Measurements from ENCODE around the gene TMEM201. TPM values are rescaled to one million over a fixed set of nuclear protein-coding genes. Genes with fewer than 3 reads are reported as not detected.

Gene TMEM201
- polyA plus RNA-seq, 1 of the 3 experiments (the other 2 are of a cell fraction) = 8.2 TPM

- no peak overlapping the region for H3K27ac ChIP-seq (ENCODE audit: low read depth in 2 of 2, low read length in 1 of 2)
- no peaks in the 10 kb centered on the region for H3K4me1 ChIP-seq (ENCODE audit: control insufficient read depth in 1 of 2, insufficient read depth in 2 of 2, low read depth in 1 of 2, low read length in 1 of 2)
- CTCF ChIA-PET = no interaction called here
- no peaks in the 10 kb centered on the region for H4K20me1 ChIP-seq (ENCODE audit: insufficient read depth)
- no peaks in the 10 kb centered on the region for H3K36me3 ChIP-seq (replicated peaks in 1 of 2; ENCODE audit: control insufficient read depth in 1 of 2, insufficient read depth in 2 of 2, low read length in 1 of 2)
- WGBS (ENCODE audit: low lambda C conversion rate) = 37% methylated on average over 5 of the region's 6 CpGs
- H2AFZ ChIP-seq (ENCODE audit: low read depth) = no peak overlapping the region
- POLR2A ChIA-PET = no interaction called here
- no peak overlapping the region for H3K4me2 ChIP-seq
- H3F3A ChIP-seq (replicated peaks; ENCODE audit: insufficient read depth) = no peaks in the 10 kb centered on the region
- DNase-seq = no peak
- no peak overlapping the region for H3K4me3 ChIP-seq (ENCODE audit: low read depth in 2 of 2, low read length in 1 of 2)
- no peak overlapping the region for H3K9ac ChIP-seq
- no peaks in the 10 kb centered on the region for H3K9me3 ChIP-seq
- no peaks in the 10 kb centered on the region for H3K9me2 ChIP-seq
- H3K79me2 ChIP-seq (ENCODE audit: insufficient read depth) = no peaks in the 10 kb centered on the region
- no peaks in the 10 kb centered on the region; the same call in 1 of the 2 replicates for H3K27me3 ChIP-seq (ENCODE audit: insufficient read depth)
- TF ChIP-seq POLR2AphosphoS5 (IDR thresholded peaks at IDR 0.05; ENCODE audit: low read depth, low read length) = no peak
- no peak for TF ChIP-seq ELF1 (IDR thresholded peaks at IDR 0.05)
- no peak for TF ChIP-seq EZH2phosphoT487 (IDR thresholded peaks at IDR 0.05; ENCODE audit: borderline replicate concordance, low read depth)
- TF ChIP-seq GATA2 (CRISPR knock-in tag; IDR thresholded peaks at IDR 0.05) = no peak
- no peak for TF ChIP-seq MAX (IDR thresholded peaks at IDR 0.05; ENCODE audit: low read depth)
- no peak for TF ChIP-seq SIN3A (IDR thresholded peaks at IDR 0.05; ENCODE audit: borderline replicate concordance, low read depth, low read length)
- no peak for TF ChIP-seq ZBTB33 (IDR thresholded peaks at IDR 0.05; ENCODE audit: borderline replicate concordance, low read depth)
- no peak for TF ChIP-seq PBX3 (IDR thresholded peaks at IDR 0.05)
- TF ChIP-seq REST (IDR thresholded peaks at IDR 0.05; ENCODE audit: low read depth, low read length) = no peak
- no peak for TF ChIP-seq RFX5 (IDR thresholded peaks at IDR 0.05; ENCODE audit: low read length)
- TF ChIP-seq TAF1 (IDR thresholded peaks at IDR 0.05; ENCODE audit: borderline replicate concordance, low read depth, low read length) = no peak
- TF ChIP-seq RCOR1 (IDR thresholded peaks at IDR 0.05; ENCODE audit: low read length) = no peak
- no peak for TF ChIP-seq SMC3 (IDR thresholded peaks at IDR 0.05; ENCODE audit: low read depth, low read length)
- TF ChIP-seq EP300 (IDR thresholded peaks at IDR 0.05; ENCODE audit: borderline replicate concordance in 1 of 2, low read depth in 1 of 2, low read length in 1 of 2) = no peak
- TF ChIP-seq FOXJ3 (CRISPR knock-in tag; IDR thresholded peaks at IDR 0.05) = no peak
- no peak for TF ChIP-seq CHD2 (IDR thresholded peaks at IDR 0.05; ENCODE audit: low read length, partially characterized antibody)
- no peak for TF ChIP-seq TEAD4 (IDR thresholded peaks at IDR 0.05; ENCODE audit: borderline replicate concordance, insufficient read depth)
Measured at GRCh38 chr1:9663257-9663656, 74.5 kb downstream of the TMEM201 start.

Other genes starting within 250 kb of the TMEM201 start
- 4.8 and 5.0 TPM in 2 replicates for gene SLC25A33, start 49.4 kb upstream of the TMEM201 start, polyA plus RNA-seq (2012; rRNA removed)
- 5.5 and 6.0 TPM in 2 replicates for gene PIK3CD, start 62.8 kb downstream of the TMEM201 start, polyA plus RNA-seq (2012; rRNA removed)
- gene CLSTN1, start 235.1 kb downstream of the TMEM201 start, polyA plus RNA-seq (2012; rRNA removed) = 23.1 and 59.6 TPM in 2 replicates

Measured in SK-N-SH (cell line).